Stimulated activated CD4-positive, alpha-beta T cell treated with anti-CD3 and anti-CD28 coated beads, Interleukin-1b, Interleukin-23, amount 100 ng/mL, for 4 hours (primary cell): Measurements from ENCODE around the gene LMNA.
A peak's percentile ranks its signal among the peaks of the same experiment; 100 is the strongest.

Experiments used
- DNase-seq, 2 donors: peaks; one replicate each; pipeline ENCODE4 v3.0.0-alpha.2; 2020; ENCODE audit warnings: low read depth in 2 of 2

Gene LMNA

GRCh38 chr1:156140879-156141707, 26.6 kb downstream of the LMNA start:
- no peak for DNase-seq

GRCh38 chr1:156143765-156144489, 29.4 kb downstream of the LMNA start:
- DNase-seq = no peak

DNA sequence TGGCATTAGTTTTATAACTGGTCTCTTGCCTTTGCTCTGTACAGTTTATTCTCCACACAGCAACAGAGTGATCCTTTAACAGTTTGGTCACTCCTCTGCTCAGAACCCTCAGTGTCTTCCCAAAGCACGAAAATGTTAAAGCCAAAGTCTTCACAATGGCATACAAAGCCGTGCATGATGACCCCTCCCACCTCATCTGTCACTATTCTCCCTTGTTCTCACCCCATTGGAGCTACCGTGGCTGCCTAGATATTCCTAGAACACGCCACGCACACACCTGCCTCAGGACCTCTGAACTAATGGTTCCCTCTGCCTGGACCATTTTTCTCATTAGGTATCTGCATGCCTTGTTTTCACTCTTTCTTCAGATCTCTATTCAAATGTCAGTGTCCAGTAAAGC, 30.2 kb downstream of the LMNA start:
- DNase-seq = no peak

DNA sequence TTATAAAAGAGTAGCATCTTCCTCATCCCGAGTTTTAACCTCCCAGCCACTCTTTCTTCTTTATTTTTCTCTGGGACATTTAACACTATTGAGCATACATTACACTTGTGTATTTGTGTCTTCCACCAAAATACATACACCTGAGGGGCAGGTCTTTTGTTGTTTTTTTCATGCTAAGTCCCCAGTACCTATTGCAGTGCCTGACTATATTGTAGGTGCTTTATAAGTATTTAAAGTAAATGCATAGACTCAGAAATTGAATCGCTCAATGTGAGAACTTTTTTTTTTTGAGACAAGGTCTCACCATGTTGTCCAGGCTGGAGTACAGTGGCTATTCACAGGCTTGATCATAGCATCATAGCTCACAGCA, 31.1 kb downstream of the LMNA start:
- no peak for DNase-seq

DNA sequence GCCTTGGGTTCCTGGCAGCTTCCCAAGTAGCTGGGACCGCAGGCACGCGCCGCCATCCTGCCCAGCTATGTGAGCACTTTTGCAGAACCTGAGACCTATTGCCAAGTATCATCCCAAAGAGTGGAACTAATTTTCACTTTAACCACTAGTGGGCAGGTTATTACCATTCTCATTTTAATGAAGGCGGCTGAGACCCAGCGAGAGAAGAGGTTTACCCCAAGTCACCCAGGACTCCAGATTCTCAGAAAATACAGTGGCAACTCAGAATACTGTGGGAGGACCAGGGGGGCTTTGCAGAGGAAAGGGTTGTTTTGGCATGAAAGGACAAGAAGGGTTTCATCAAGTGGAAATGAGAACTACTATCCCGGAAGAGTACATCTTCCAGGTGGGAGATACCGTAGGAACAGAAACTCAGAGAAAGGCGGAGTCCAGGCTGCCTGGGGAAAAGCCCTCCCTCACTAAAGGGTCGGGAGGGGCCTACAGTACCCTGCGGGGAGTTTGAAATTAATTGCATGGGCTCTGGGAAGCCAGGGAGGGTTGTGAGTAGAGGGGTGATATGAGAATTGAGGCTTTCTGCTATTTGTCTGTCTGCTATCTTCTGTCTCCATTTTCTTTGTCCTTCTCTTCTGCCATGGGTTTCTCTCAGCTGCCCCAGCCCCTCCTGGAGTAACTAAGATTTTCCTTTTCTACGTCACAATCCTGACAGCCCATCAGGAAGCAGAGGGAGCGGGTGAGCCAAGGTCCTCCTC, 31.7 kb downstream of the LMNA start:
- peak in 1 of 2 donors; percentile 46 for DNase-seq

GRCh38 chr1:156146769-156147405, 32.4 kb downstream of the LMNA start:
- DNase-seq = no peak

GRCh38 chr1:156148216-156148615, 33.7 kb downstream of the LMNA start:
- no peak for DNase-seq

GRCh38 chr1:156149374-156150332, 35.1 kb downstream of the LMNA start:
- no peak for DNase-seq

GRCh38 chr1:156150333-156151011, 36.0 kb downstream of the LMNA start:
- no peak for DNase-seq

- no peak for DNase-seq
Measured at GRCh38 chr1:156151093-156151688, 36.7 kb downstream of the LMNA start.

GRCh38 chr1:156152628-156153027, 38.1 kb downstream of the LMNA start:
- DNase-seq = no peak

- DNase-seq = no peak
Measured at GRCh38 chr1:156153362-156153761, 38.9 kb downstream of the LMNA start, which contains the start of gene SEMA4A. SEMA4A (plus strand) TSS chr1:156153585; CDS start chr1:156154579, 994 bp downstream.

GRCh38 chr1:156154317-156154749, 39.8 kb downstream of the LMNA start:
- DNase-seq = no peak

DNA sequence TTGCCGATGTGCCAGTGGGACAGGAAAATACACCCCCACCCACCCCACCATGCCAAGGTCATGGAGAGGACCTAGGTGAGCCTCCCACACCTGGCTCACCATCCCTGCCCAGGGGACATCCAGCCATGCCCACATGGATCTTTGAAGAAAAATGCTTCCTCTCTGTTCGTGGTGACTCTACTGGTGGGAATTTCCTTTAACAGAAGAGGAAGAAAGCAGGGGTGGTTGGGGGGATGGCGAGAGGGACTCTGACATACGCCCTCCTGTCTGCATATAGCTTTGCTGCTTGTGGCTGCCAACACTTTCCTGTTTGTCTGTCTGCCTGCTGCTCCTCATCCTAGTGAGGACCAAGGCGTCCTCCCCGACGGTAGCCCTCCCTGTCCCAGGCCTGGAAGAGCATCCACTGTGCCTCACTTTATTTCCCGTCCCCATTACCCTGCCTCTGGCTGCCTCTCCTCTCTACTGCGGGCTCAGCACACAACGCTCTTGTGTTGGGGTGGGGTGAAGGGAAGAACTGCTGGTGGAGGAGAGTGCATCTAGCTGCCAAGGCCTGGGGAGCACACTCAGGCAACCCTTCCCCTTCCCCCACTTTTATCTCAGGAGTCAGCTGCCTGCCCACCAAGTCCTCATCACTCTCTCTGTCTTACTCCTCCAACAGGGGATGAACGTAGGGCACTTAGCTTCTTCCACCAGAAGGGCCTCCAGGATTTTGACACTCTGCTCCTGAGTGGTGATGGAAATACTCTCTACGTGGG, 41.4 kb downstream of the LMNA start:
- DNase-seq = no peak

- DNase-seq = no peak
Measured at GRCh38 chr1:156157506-156157905, 43.0 kb downstream of the LMNA start.

- no peak for DNase-seq
Measured at GRCh38 chr1:156157966-156158365, 43.5 kb downstream of the LMNA start.

DNA sequence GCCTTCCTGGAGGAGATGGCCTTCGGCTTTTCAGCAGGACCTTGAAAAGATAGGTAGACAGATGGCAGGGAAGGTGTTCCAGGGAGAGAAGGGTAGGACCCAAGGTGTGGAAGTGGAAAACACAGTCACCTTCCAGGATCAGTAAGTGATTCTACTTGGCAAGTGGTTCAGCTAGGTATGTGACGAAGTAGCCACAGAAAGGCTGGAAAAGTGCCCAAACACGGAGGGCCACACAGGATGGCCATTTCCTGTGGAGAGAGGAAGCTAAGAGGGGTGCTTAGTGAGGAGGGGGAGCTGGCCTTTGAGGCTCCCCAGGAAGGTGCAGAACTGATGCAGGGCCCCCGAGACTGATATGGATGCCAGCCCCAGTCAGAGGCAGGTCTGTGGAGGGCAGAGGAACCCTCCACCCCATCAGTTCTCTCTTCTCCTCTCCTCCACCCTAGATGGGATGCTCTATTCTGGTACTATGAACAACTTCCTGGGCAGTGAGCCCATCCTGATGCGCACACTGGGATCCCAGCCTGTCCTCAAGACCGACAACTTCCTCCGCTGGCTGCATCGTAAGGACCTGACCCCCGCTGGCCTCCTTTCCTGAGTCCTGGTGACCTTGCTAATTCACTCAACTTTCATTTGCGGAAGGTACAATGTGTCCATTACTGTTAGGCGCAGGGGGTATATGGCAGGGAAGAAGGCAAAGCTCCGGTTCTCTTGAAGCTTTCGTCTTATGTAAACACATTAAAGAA, 45.7 kb downstream of the LMNA start:
- DNase-seq = no peak

GRCh38 chr1:156160743-156161171, 46.2 kb downstream of the LMNA start:
- DNase-seq = peak; percentile 56 to 78
